HCT116 (cell line): ENCODE data around the gene CROCC. TPM values are rescaled to one million over a fixed set of nuclear protein-coding genes. Genes with fewer than 3 reads are reported as not detected.

Source experiments
- ATAC-seq: fragments of 200-7000 bp; cut with Tn5 transposase; 2 replicates; pipeline ENCODE4 v1.9.1; 2020; ENCODE audit warnings: mild to moderate bottlenecking, moderate library complexity
- BruUV-seq: library from RNA; stranded (reverse); fragments of 400-500 nt; replicated peaks from 2 replicates; lab custom pipeline; 2021; lab: Mats Ljungman, UMichigan
- CTCF ChIA-PET: fragments of 300-600 bp; sonication (Branson Sonifier 250); formaldehyde crosslinking; loops from one replicate; lab custom pipeline; 2021; ENCODE audit warnings: antibody characterized with exemption; lab: Charles Lee
- POLR2A ChIA-PET: fragments of 300-600, 350-600 bp; sonication (Branson Sonifier 250); formaldehyde crosslinking; loops from one replicate; lab custom pipeline; 2021; ENCODE audit warnings: antibody characterized with exemption; lab: Charles Lee
- RAD21 ChIA-PET, 2 experiments: fragments of 300-600 bp; sonication (Branson Sonifier 250); formaldehyde crosslinking; loops; one replicate each; lab custom pipeline; 2023; ENCODE audit warnings: low total read pairs in 2 of 2; ENCODE audit not compliant: uncharacterized antibody in 2 of 2, unreplicated experiment in 2 of 2, low non-redundant PET in 1 of 2; lab: Charles Lee
- DNase-seq: peaks from one replicate; pipeline ENCODE4 v3.0.0-alpha.2; 2010; ENCODE audit warnings: low read depth, low spot score
- H2AFZ ChIP-seq: fragments of 200-600 bp; shearing (Covaris generic), sonication (generic); 2 replicates; pipeline ENCODE4 v1.6.1; 2017; ENCODE audit warnings: low read depth, mixed run types, mixed read lengths, antibody characterized with exemption, low read length; ENCODE audit not compliant: poor library complexity, severe bottlenecking
- H3K27ac ChIP-seq: 2 replicates; pipeline ENCODE4 v1.5.1; 2012; ENCODE audit warnings: low read depth, low read length
- H3K27me3 ChIP-seq: fragments of 200-600 bp; sonication (generic); 2 replicates; pipeline ENCODE4 v1.6.1; 2016; ENCODE audit warnings: mixed run types, low read length, mixed read lengths; ENCODE audit not compliant: insufficient read depth
- H3K36me3 ChIP-seq, 2 experiments: fragments of 200-500 bp in 1 of 2; fragments of 200-600 bp in 1 of 2; sonication (Bioruptor generic) in 1 of 2; sonication (generic) in 1 of 2; 2 replicates each; pipeline versions ENCODE4 v1.5.1 to v1.6.1; 2014 to 2016; ENCODE audit warnings: low read length in 2 of 2, inconsistent platforms in 1 of 2, mixed read lengths in 1 of 2, mixed run types in 1 of 2; ENCODE audit not compliant: insufficient read depth in 2 of 2, control insufficient read depth in 1 of 2
- H3K4me1 ChIP-seq, 2 experiments: fragments of 200-600 bp in 1 of 2; sonication (generic) in 1 of 2; 2 replicates each; pipeline versions ENCODE4 v1.5.1 to v1.6.1; 2012 to 2017; ENCODE audit warnings: low read length in 2 of 2, inconsistent platforms in 1 of 2, mild to moderate bottlenecking in 1 of 2, mixed read lengths in 1 of 2, mixed run types in 1 of 2, moderate library complexity in 1 of 2; ENCODE audit not compliant: insufficient read depth in 2 of 2, control insufficient read depth in 1 of 2
- H3K4me2 ChIP-seq: fragments of 200-600 bp; sonication (generic); 2 replicates; pipeline ENCODE4 v1.6.1; 2017; ENCODE audit warnings: mixed run types, low read length, mixed read lengths
- H3K4me3 ChIP-seq, 2 experiments: fragments of 200-600 bp in 1 of 2; sonication (generic) in 1 of 2; replicated peaks in 1 of 2; 2 replicates each; pipeline ENCODE4 v1.5.1; 2011 to 2016; ENCODE audit warnings: low read length in 2 of 2, control low read depth in 1 of 2, low read depth in 1 of 2, mild to moderate bottlenecking in 1 of 2, mixed read lengths in 1 of 2, mixed run types in 1 of 2
- H3K79me2 ChIP-seq: fragments of 200-600 bp; sonication (generic); 2 replicates; pipeline ENCODE4 v1.6.1; 2017; ENCODE audit warnings: mild to moderate bottlenecking, mixed run types, low read length, moderate library complexity, mixed read lengths; ENCODE audit not compliant: insufficient read depth
- H3K9ac ChIP-seq: fragments of 200-600 bp; sonication (generic); 2 replicates; pipeline ENCODE4 v1.6.1; 2016; ENCODE audit warnings: low read length, mixed read lengths
- H3K9me2 ChIP-seq: fragments of 200-600 bp; sonication (generic), shearing (Covaris generic); 2 replicates; pipeline ENCODE4 v1.6.1; 2017; ENCODE audit warnings: mixed run types, mild to moderate bottlenecking, moderate library complexity; ENCODE audit not compliant: insufficient read depth
- H3K9me3 ChIP-seq, 2 experiments: fragments of 200-500 bp in 1 of 2; fragments of 200-600 bp in 1 of 2; sonication (Bioruptor generic) in 1 of 2; sonication (generic) in 1 of 2; 2 replicates each; pipeline ENCODE4 v1.6.1; 2014 to 2017; ENCODE audit warnings: low read length in 2 of 2, mixed read lengths in 2 of 2, inconsistent platforms in 1 of 2, low read depth in 1 of 2, mild to moderate bottlenecking in 1 of 2, mixed run types in 1 of 2, moderate library complexity in 1 of 2; ENCODE audit not compliant: control insufficient read depth in 1 of 2, insufficient read depth in 1 of 2
- H4K20me1 ChIP-seq: fragments of 200-600 bp; sonication (generic), shearing (Covaris generic); 2 replicates; pipeline ENCODE4 v1.6.1; 2017; ENCODE audit warnings: mixed run types, mild to moderate bottlenecking, moderate library complexity; ENCODE audit not compliant: insufficient read depth
- EGR1 ChIP-seq: IDR thresholded peaks from 2 replicates; pipeline ENCODE4 v1.6.1; 2012; ENCODE audit warnings: low read depth
- EZH2 ChIP-seq: fragments of 200-600 bp; sonication (generic); IDR thresholded peaks from 2 replicates; pipeline ENCODE4 v1.6.1; 2017; ENCODE audit warnings: antibody characterized with exemption, mixed run types
- EZH2phosphoT487 ChIP-seq: fragments of 200-600 bp; IDR thresholded peaks from 2 replicates; pipeline ENCODE4 v1.6.1; 2018; ENCODE audit warnings: antibody characterized with exemption, borderline replicate concordance
- FOSL1 ChIP-seq: IDR thresholded peaks from 2 replicates; pipeline ENCODE4 v1.6.1; 2012; ENCODE audit warnings: low read depth
- JUND ChIP-seq: IDR thresholded peaks from 2 replicates; pipeline ENCODE4 v1.6.1; 2012
- POLR2A ChIP-seq: IDR thresholded peaks from 2 replicates; pipeline ENCODE4 v1.7.0; 2011; ENCODE audit warnings: borderline replicate concordance; ENCODE audit not compliant: insufficient read depth, insufficient read length; ENCODE audit errors: extremely low read depth
- SRF ChIP-seq: IDR thresholded peaks from 2 replicates; pipeline ENCODE4 v1.6.1; 2012; ENCODE audit warnings: low read depth
- intact Hi-C: fragments of 100-400 bp; cut with micrococcal nuclease; formaldehyde crosslinking; loops from 2 replicates; pipeline ENCODE4 v1.10.0; 2022
- total RNA-seq: library from RNA; stranded (reverse); gene quantifications from one replicate; pipeline ENCODE4 v1.2.1, GENCODE V29; 2021; ENCODE audit not compliant: unreplicated experiment
- TF ChIP-seq, protein P1 (sequence below): IDR thresholded peaks from 2 replicates; pipeline ENCODE4 v1.6.1; 2011; ENCODE audit warnings: mild to moderate bottlenecking, low read length, moderate library complexity; ENCODE audit not compliant: insufficient replicate concordance; ENCODE audit errors: extremely low read depth

The CROCC gene
- total RNA-seq, 1 experiment from 2014 or later = 30.1 TPM

DNA sequence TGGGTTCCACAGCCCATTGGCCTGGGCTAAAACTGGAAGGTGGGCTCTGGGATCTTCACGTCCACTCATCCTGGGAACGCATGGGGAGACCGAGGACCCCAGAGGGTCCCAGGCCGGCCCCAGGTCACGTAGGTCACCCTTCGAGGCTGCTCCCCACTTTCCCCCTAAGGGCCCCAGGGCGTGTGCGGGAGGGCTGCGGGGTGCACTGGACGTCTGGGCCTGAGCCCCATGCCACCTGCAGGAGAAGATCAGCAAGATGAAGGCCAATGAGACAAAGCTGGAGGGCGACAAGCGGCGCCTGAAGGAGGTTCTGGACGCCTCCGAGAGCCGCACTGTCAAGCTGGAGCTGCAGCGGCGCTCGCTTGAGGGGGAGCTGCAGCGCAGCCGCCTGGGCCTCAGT lies 46.2 kb downstream of the CROCC start:
- ChIA-PET POLR2A (no interaction called here), RAD21 (no interaction called here), CTCF (no interaction called here)
- Histone ChIP-seq H3K27me3 (no peaks in the 10 kb centered on the region), H3K9me2 (no peaks in the 10 kb centered on the region), H3K27ac (no peak overlapping the region), H3K9me3 (no peaks in the 10 kb centered on the region), H3K4me2 (no peak overlapping the region), H2AFZ (no peak overlapping the region), H3K36me3 (no peaks in the 10 kb centered on the region; a peak in 1 of 4 replicates), H3K4me1 (peaks cover 11 to 18% of the 10 kb centered on the region in 2 experiments), H3K4me3 (no peak overlapping the region), H3K79me2 (no peaks in the 10 kb centered on the region), H3K9ac (no peak overlapping the region), H4K20me1 (no peaks in the 10 kb centered on the region)
- no TSS peak for BruUV-seq
- no peak for DNase-seq
- intact Hi-C loops = no loop called here
- no peak for TF ChIP-seq EGR1
- ATAC-seq = no peak

- H3K4me1 ChIP-seq = peaks cover 11 to 15% of the 10 kb centered on the region in 2 experiments
Observed at GRCh38 chr1:16968372-16968771, 46.6 kb downstream of the CROCC start.

More at GRCh38 chr1:16968372-16968771, 46.6 kb downstream of the CROCC start:
- peaks cover 0 to 1% of the 10 kb centered on the region in 2 experiments; a peak in 1 of 4 replicates for H3K36me3 ChIP-seq
- no peak overlapping the region for H3K4me3 ChIP-seq
- no peaks in the 10 kb centered on the region for H4K20me1 ChIP-seq
- no peak overlapping the region for H3K4me2 ChIP-seq
- H3K27ac ChIP-seq = no peak overlapping the region
- intact Hi-C loops = no loop called here
- no TSS peak for BruUV-seq
- H3K27me3 ChIP-seq = no peaks in the 10 kb centered on the region
- ATAC-seq = no peak
- H3K9me2 ChIP-seq = no peaks in the 10 kb centered on the region
- no peak overlapping the region for H2AFZ ChIP-seq
- no peak for DNase-seq
- CTCF ChIA-PET = no interaction called here
- H3K79me2 ChIP-seq = no peaks in the 10 kb centered on the region
- RAD21 ChIA-PET = no interaction called here
- no peak for TF ChIP-seq SRF
- no peak for TF ChIP-seq EZH2phosphoT487
- TF ChIP-seq EZH2 = no peak
- no peak for TF ChIP-seq EGR1
- TF ChIP-seq FOSL1 = no peak
- TF ChIP-seq, protein P1, sequence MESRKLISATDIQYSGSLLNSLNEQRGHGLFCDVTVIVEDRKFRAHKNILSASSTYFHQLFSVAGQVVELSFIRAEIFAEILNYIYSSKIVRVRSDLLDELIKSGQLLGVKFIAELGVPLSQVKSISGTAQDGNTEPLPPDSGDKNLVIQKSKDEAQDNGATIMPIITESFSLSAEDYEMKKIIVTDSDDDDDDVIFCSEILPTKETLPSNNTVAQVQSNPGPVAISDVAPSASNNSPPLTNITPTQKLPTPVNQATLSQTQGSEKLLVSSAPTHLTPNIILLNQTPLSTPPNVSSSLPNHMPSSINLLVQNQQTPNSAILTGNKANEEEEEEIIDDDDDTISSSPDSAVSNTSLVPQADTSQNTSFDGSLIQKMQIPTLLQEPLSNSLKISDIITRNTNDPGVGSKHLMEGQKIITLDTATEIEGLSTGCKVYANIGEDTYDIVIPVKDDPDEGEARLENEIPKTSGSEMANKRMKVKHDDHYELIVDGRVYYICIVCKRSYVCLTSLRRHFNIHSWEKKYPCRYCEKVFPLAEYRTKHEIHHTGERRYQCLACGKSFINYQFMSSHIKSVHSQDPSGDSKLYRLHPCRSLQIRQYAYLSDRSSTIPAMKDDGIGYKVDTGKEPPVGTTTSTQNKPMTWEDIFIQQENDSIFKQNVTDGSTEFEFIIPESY = no peak
- no peak for TF ChIP-seq POLR2A
- TF ChIP-seq JUND = no peak
- H3K9ac ChIP-seq = no peak overlapping the region
- POLR2A ChIA-PET = no interaction called here
- no peaks in the 10 kb centered on the region for H3K9me3 ChIP-seq
